ENCODE measurements around the gene RASGRF1.
A peak's percentile ranks its signal among the peaks of the same experiment; 100 is the strongest.

Gene RASGRF1

GRCh38 chr15:78951841-78952238, 138.7 kb downstream of the RASGRF1 start:
- H3K27ac ChIP-seq, result peak overlapping the region; percentile 66
- no peak for TF ChIP-seq CTCF (conservative IDR thresholded peaks at IDR 0.05)

- peak overlapping the region; percentile 66 for H3K27ac ChIP-seq
Measured at GRCh38 chr15:78950902-78951840, 139.4 kb downstream of the RASGRF1 start.

GRCh38 chr15:78950343-78950742, 140.2 kb downstream of the RASGRF1 start:
- no peak for TF ChIP-seq CTCF (conservative IDR thresholded peaks at IDR 0.05)
- peak overlapping the region; percentile 66 for H3K27ac ChIP-seq

More at GRCh38 chr15:78950902-78951840, 139.4 kb downstream of the RASGRF1 start:
- TF ChIP-seq CTCF (conservative IDR thresholded peaks at IDR 0.05), result peak; percentile 40

- TF ChIP-seq CTCF (conservative IDR thresholded peaks at IDR 0.05), result no peak
- peak overlapping the region; percentile 66 for H3K27ac ChIP-seq
Measured at GRCh38 chr15:78949461-78949860, 141.1 kb downstream of the RASGRF1 start.

- no peak for TF ChIP-seq CTCF (conservative IDR thresholded peaks at IDR 0.05)
- H3K27ac ChIP-seq, result no peak overlapping the region; the same call in 1 of the 2 replicates
Measured at GRCh38 chr15:78947506-78947905, 143.1 kb downstream of the RASGRF1 start.

GRCh38 chr15:78946493-78946892, 144.1 kb downstream of the RASGRF1 start:
- no peak for TF ChIP-seq CTCF (conservative IDR thresholded peaks at IDR 0.05)
- no peak overlapping the region; the same call in 1 of the 2 replicates for H3K27ac ChIP-seq

- peak within 1 kb of the TSS; percentile 78 for H3K27ac ChIP-seq
Measured at GRCh38 chr15:78944669-78945407, 145.7 kb downstream of the RASGRF1 start, which contains the start of gene CTSH. CTSH (minus strand) TSS chr15:78945046; CDS start chr15:78944981, 65 bp downstream.

More at GRCh38 chr15:78944669-78945407, 145.7 kb downstream of the RASGRF1 start, which contains the start of gene CTSH:
- peak; percentile 12; the same call in 1 of the 2 replicates for TF ChIP-seq CTCF (conservative IDR thresholded peaks at IDR 0.05)
